GM12878 (cell line): ENCODE results near the gene DYNC2H1. TPM values are rescaled to one million over a fixed set of nuclear protein-coding genes. Genes with fewer than 3 reads are reported as not detected.

Experiments used
- ATF7 ChIP-seq: fragments of 450-650 bp; IDR thresholded peaks from 2 replicates; pipeline ENCODE4 v1.6.1; 2016; ENCODE audit warnings: low read depth, mild to moderate bottlenecking
- CBX3 ChIP-seq: fragments of 200-600 bp; sonication (generic); IDR thresholded peaks from 2 replicates; pipeline ENCODE4 v1.6.1; 2016; ENCODE audit warnings: low read depth, borderline replicate concordance
- DPF2 ChIP-seq: fragments of 450-650 bp; IDR thresholded peaks from 2 replicates; pipeline ENCODE4 v1.6.1; 2017; ENCODE audit warnings: mild to moderate bottlenecking
- EP300 ChIP-seq, 2 experiments: fragments of 150-350 bp in 1 of 2; IDR thresholded peaks; 2 replicates each; pipeline ENCODE4 v1.6.1; 2011 to 2012; ENCODE audit warnings: low read depth in 2 of 2, low read length in 2 of 2, borderline replicate concordance in 1 of 2, improper control_type of control experiment in 1 of 2, inconsistent platforms in 1 of 2; ENCODE audit not compliant: control insufficient read depth in 1 of 2
- ESRRA ChIP-seq: IDR thresholded peaks from 2 replicates; pipeline ENCODE4 v1.6.1; 2012; ENCODE audit warnings: mild to moderate bottlenecking, low read length, improper control_type of control experiment
- JUNB ChIP-seq: IDR thresholded peaks from 2 replicates; pipeline ENCODE4 v1.6.1; 2016; ENCODE audit warnings: antibody characterized with exemption, mild to moderate bottlenecking
- NFIC ChIP-seq: IDR thresholded peaks from 2 replicates; pipeline ENCODE4 v1.6.1; 2012; ENCODE audit warnings: low read depth, mild to moderate bottlenecking, inconsistent platforms, low read length, moderate library complexity
- POLR2AphosphoS5 ChIP-seq: IDR thresholded peaks from 2 replicates; pipeline ENCODE4 v1.6.1; 2011; ENCODE audit warnings: mild to moderate bottlenecking, low read length, inconsistent platforms
- RELA ChIP-seq: fragments of 450-650 bp; IDR thresholded peaks from 2 replicates; pipeline ENCODE4 v1.8.0; 2014; ENCODE audit warnings: borderline replicate concordance; ENCODE audit not compliant: partially characterized antibody
- SMAD1 ChIP-seq: fragments of 450-650 bp; IDR thresholded peaks from 2 replicates; pipeline ENCODE4 v1.6.1; 2018; ENCODE audit warnings: mild to moderate bottlenecking, low read depth; ENCODE audit not compliant: partially characterized antibody
- SMARCA5 ChIP-seq: fragments of 450-650 bp; IDR thresholded peaks from 2 replicates; pipeline ENCODE4 v1.6.1; 2017; ENCODE audit warnings: mild to moderate bottlenecking
- STAT1 ChIP-seq: fragments of 450-650 bp; conservative IDR thresholded peaks from 2 replicates; pipeline ENCODE4 v1.6.1; 2014; ENCODE audit warnings: antibody characterized with exemption, mild to moderate bottlenecking
- SUPT20H ChIP-seq: IDR thresholded peaks from 2 replicates; pipeline ENCODE4 v1.6.1; 2011; ENCODE audit warnings: low read depth, mild to moderate bottlenecking, low read length, moderate library complexity, borderline replicate concordance; ENCODE audit not compliant: control insufficient read depth
- TAF1 ChIP-seq: IDR thresholded peaks from 2 replicates; pipeline ENCODE4 v1.6.1; 2011; ENCODE audit warnings: mild to moderate bottlenecking, low read depth, low read length, borderline replicate concordance
- ZBTB4 ChIP-seq: fragments of 450-650 bp; formaldehyde crosslinking; IDR thresholded peaks from 2 replicates; pipeline ENCODE4 v1.4.0; 2022; ENCODE audit warnings: mild to moderate bottlenecking, moderate library complexity
- ZNF622 ChIP-seq: fragments of 450-650 bp; IDR thresholded peaks from 2 replicates; pipeline ENCODE4 v1.6.1; 2017; ENCODE audit warnings: mild to moderate bottlenecking, inconsistent platforms
- polyA plus RNA-seq, 11 experiments: library from polyadenylated mRNA; depleted of rRNA in 4 of 11; unstranded in 6 of 11; stranded (reverse) in 5 of 11; fragments of >200 nt; fragmentation: Nextera tagmentation in 4 of 11; fragmentation: Illumina TruSeq in 1 of 11; extraction: Ambion mirVana in 4 of 11; extraction: Trizol in 1 of 11; gene quantifications; 1 replicate in 1 of 11; 2 replicates in 10 of 11; pipeline versions ENCODE4 v1.2.1 to v1.2.3, GENCODE V29; 2011 to 2016; ENCODE audit warnings: inconsistent platforms in 2 of 11, missing spikeins in 2 of 11, low read depth in 1 of 11
- total RNA-seq, 4 experiments: library from RNA; depleted of rRNA in 3 of 4; stranded (reverse); fragments of >200 nt in 3 of 4; fragmentation: Illumina TruSeq in 1 of 4; extraction: Trizol in 1 of 4; gene quantifications; 2 replicates each; pipeline versions ENCODE4 v1.2.1 to v1.2.3, GENCODE V29; 2013 to 2021
- TF ChIP-seq, protein P1 (sequence below): IDR thresholded peaks from 2 replicates; pipeline ENCODE4 v1.6.1; 2012; ENCODE audit warnings: low read depth, low read length, improper control_type of control experiment
- TF ChIP-seq, protein P2 (sequence below): fragments of 450-650 bp; IDR thresholded peaks from 2 replicates; pipeline ENCODE4 v1.6.1; 2018; ENCODE audit warnings: mild to moderate bottlenecking, low read depth, moderate library complexity; ENCODE audit not compliant: partially characterized antibody
- TF ChIP-seq, protein P3 (sequence below): fragments of 450-650 bp; IDR thresholded peaks from 2 replicates; pipeline ENCODE4 v1.6.1; 2014; ENCODE audit warnings: mild to moderate bottlenecking

Gene DYNC2H1
- total and polyA plus RNA-seq, 10 of the 15 experiments (the other 5 are each of a cell fraction or from before 2014, with no cell fraction given), result 0.12 to 3.9 (median 0.23) TPM; not detected in 2

- TF ChIP-seq POLR2AphosphoS5 (peak; percentile 95), ATF7 (peak; percentile 83), DPF2 (0 out of 2 replicates have a peak, but pooled peaks have one; percentile 47), RELA (no peak), EP300 (IDR thresholded peaks at IDR 0.05; ENCODE audit: borderline replicate concordance in 1 of 2, control insufficient read depth in 1 of 2, low read depth in 2 of 2, low read length in 2 of 2) (peak in 1 of 2 experiments; percentile 45; a peak in 1 of 4 replicates), ZNF622 (no peak), STAT1 (no peak), TAF1 (peak; percentile 78), NFIC (no peak), CBX3 (no peak), JUNB (no peak), ESRRA (no peak), ZBTB4 (no peak), SMARCA5 (no peak), SMAD1 (peak; percentile 56), SUPT20H (no peak)
- TF ChIP-seq, protein P1, sequence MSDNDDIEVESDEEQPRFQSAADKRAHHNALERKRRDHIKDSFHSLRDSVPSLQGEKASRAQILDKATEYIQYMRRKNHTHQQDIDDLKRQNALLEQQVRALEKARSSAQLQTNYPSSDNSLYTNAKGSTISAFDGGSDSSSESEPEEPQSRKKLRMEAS, result peak; percentile 40
- TF ChIP-seq, protein P2, sequence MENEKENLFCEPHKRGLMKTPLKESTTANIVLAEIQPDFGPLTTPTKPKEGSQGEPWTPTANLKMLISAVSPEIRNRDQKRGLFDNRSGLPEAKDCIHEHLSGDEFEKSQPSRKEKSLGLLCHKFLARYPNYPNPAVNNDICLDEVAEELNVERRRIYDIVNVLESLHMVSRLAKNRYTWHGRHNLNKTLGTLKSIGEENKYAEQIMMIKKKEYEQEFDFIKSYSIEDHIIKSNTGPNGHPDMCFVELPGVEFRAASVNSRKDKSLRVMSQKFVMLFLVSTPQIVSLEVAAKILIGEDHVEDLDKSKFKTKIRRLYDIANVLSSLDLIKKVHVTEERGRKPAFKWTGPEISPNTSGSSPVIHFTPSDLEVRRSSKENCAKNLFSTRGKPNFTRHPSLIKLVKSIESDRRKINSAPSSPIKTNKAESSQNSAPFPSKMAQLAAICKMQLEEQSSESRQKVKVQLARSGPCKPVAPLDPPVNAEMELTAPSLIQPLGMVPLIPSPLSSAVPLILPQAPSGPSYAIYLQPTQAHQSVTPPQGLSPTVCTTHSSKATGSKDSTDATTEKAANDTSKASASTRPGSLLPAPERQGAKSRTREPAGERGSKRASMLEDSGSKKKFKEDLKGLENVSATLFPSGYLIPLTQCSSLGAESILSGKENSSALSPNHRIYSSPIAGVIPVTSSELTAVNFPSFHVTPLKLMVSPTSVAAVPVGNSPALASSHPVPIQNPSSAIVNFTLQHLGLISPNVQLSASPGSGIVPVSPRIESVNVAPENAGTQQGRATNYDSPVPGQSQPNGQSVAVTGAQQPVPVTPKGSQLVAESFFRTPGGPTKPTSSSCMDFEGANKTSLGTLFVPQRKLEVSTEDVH, result no peak
- TF ChIP-seq, protein P3, sequence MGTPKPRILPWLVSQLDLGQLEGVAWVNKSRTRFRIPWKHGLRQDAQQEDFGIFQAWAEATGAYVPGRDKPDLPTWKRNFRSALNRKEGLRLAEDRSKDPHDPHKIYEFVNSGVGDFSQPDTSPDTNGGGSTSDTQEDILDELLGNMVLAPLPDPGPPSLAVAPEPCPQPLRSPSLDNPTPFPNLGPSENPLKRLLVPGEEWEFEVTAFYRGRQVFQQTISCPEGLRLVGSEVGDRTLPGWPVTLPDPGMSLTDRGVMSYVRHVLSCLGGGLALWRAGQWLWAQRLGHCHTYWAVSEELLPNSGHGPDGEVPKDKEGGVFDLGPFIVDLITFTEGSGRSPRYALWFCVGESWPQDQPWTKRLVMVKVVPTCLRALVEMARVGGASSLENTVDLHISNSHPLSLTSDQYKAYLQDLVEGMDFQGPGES, result no peak
These were observed 17.3 kb upstream of the DYNC2H1 start, which contains the start of gene DCUN1D5 (continued) for GRCh38 chr11:103091801-103092524.
